ENCODE measurements around the gene TGFB1I1.
"Not testable (repeated sequence)": the region's sequence is repeated elsewhere in the genome, so short reads cannot be mapped to it uniquely, and the experiment has no call there.

The TGFB1I1 gene

GRCh38 chr16:31502981-31503380, 31.0 kb downstream of the TGFB1I1 start:
- Histone ChIP-seq H3K4me2 (ENCODE audit: low read length, poor library complexity, severe bottlenecking) (no peak overlapping the region), H4K91ac (ENCODE audit: low read length) (no peak overlapping the region), H2AFZ (ENCODE audit: low read depth, low read length) (no peak overlapping the region), H2AK5ac (ENCODE audit: low read length, severe bottlenecking) (no peak overlapping the region), H3K4me3 (ENCODE audit: insufficient read depth in 1 of 2, low read depth in 1 of 2, low read length in 2 of 2) (no peak overlapping the region), H3K36me3 (ENCODE audit: control insufficient read depth in 1 of 2, insufficient read depth in 2 of 2, low read depth in 1 of 2, low read length in 2 of 2) (peaks cover 30 to 47% of the 10 kb centered on the region in 2 experiments), H3K14ac (ENCODE audit: low read length in 2 of 2) (no peak overlapping the region), H3K27me3 (ENCODE audit: control insufficient read depth in 1 of 2, insufficient read depth in 1 of 2, low read length in 2 of 2) (no peaks in the 10 kb centered on the region), H2BK15ac (ENCODE audit: low read depth, poor library complexity, severe bottlenecking) (no peak overlapping the region), H3K79me1 (replicated peaks; ENCODE audit: low read length, poor library complexity, severe bottlenecking) (peaks cover 26% of the 10 kb centered on the region), H3K9ac (ENCODE audit: low read length) (no peak overlapping the region), H2BK5ac (ENCODE audit: low read depth, low read length, poor library complexity, severe bottlenecking) (no peak overlapping the region), H3K27ac (ENCODE audit: low read length, poor library complexity, severe bottlenecking) (no peak overlapping the region), H3K9me3 (ENCODE audit: control insufficient read depth, low read length) (no peaks in the 10 kb centered on the region), H2BK120ac (ENCODE audit: low read depth, low read length) (no peak overlapping the region), H3K23ac (ENCODE audit: low read length in 2 of 2) (no peak overlapping the region), H4K8ac (ENCODE audit: low read length) (no peak overlapping the region), H3K4me1 (ENCODE audit: control insufficient read depth, insufficient read depth, low read depth, low read length) (peaks cover 5% of the 10 kb centered on the region), H2BK12ac (ENCODE audit: low read length in 2 of 2) (no peak overlapping the region), H3K4ac (ENCODE audit: low read depth in 1 of 2, low read length in 2 of 2) (no peak overlapping the region), H3K18ac (ENCODE audit: low read depth in 1 of 2, low read length in 2 of 2) (no peak overlapping the region)
- DNase-seq: peak; percentile 56

- not testable (repeated sequence) for H3K14ac ChIP-seq (ENCODE audit: low read length in 2 of 2); DNase-seq; H2BK120ac ChIP-seq (ENCODE audit: low read depth, low read length); H2AFZ ChIP-seq (ENCODE audit: low read depth, low read length); H3K18ac ChIP-seq (ENCODE audit: low read depth in 1 of 2, low read length in 2 of 2); H3K4me3 ChIP-seq (ENCODE audit: insufficient read depth in 1 of 2, low read depth in 1 of 2, low read length in 2 of 2); H4K91ac ChIP-seq (ENCODE audit: low read length); H2BK5ac ChIP-seq (ENCODE audit: low read depth, low read length, poor library complexity, severe bottlenecking); H3K9me3 ChIP-seq (ENCODE audit: control insufficient read depth, low read length); H3K23ac ChIP-seq (ENCODE audit: low read length in 2 of 2); H3K27me3 ChIP-seq (ENCODE audit: control insufficient read depth in 1 of 2, insufficient read depth in 1 of 2, low read length in 2 of 2); H2BK15ac ChIP-seq (ENCODE audit: low read depth, poor library complexity, severe bottlenecking); H3K27ac ChIP-seq (ENCODE audit: low read length, poor library complexity, severe bottlenecking); H3K4ac ChIP-seq (ENCODE audit: low read depth in 1 of 2, low read length in 2 of 2); H3K9ac ChIP-seq (ENCODE audit: low read length); H3K4me1 ChIP-seq (ENCODE audit: control insufficient read depth, insufficient read depth, low read depth, low read length); H2BK12ac ChIP-seq (ENCODE audit: low read length in 2 of 2); H2AK5ac ChIP-seq (ENCODE audit: low read length, severe bottlenecking); H4K8ac ChIP-seq (ENCODE audit: low read length); H3K4me2 ChIP-seq (ENCODE audit: low read length, poor library complexity, severe bottlenecking)
- Histone ChIP-seq H3K79me1 (replicated peaks; ENCODE audit: low read length, poor library complexity, severe bottlenecking) (peaks cover 25% of the 10 kb centered on the region), H3K36me3 (ENCODE audit: control insufficient read depth in 1 of 2, insufficient read depth in 2 of 2, low read depth in 1 of 2, low read length in 2 of 2) (peaks cover 25 to 42% of the 10 kb centered on the region in 2 experiments)
- 93% methylated on average over 6 of the region's 8 CpGs for WGBS
These were observed 31.6 kb downstream of the TGFB1I1 start for GRCh38 chr16:31503555-31503954.

- no peak for DNase-seq
- no peak overlapping the region for H4K8ac ChIP-seq (ENCODE audit: low read length)
- peaks cover 19 to 36% of the 10 kb centered on the region in 2 experiments for H3K36me3 ChIP-seq (ENCODE audit: control insufficient read depth in 1 of 2, insufficient read depth in 2 of 2, low read depth in 1 of 2, low read length in 2 of 2)
- H2BK5ac ChIP-seq (ENCODE audit: low read depth, low read length, poor library complexity, severe bottlenecking): no peak overlapping the region
- no peak overlapping the region for H3K18ac ChIP-seq (ENCODE audit: low read depth in 1 of 2, low read length in 2 of 2)
- no peak overlapping the region for H4K91ac ChIP-seq (ENCODE audit: low read length)
- H2BK15ac ChIP-seq (ENCODE audit: low read depth, poor library complexity, severe bottlenecking): no peak overlapping the region
- H3K4ac ChIP-seq (ENCODE audit: low read depth in 1 of 2, low read length in 2 of 2): no peak overlapping the region
- no peak overlapping the region for H3K4me3 ChIP-seq (ENCODE audit: insufficient read depth in 1 of 2, low read depth in 1 of 2, low read length in 2 of 2)
- H3K14ac ChIP-seq (ENCODE audit: low read length in 2 of 2): no peak overlapping the region
- H3K27ac ChIP-seq (ENCODE audit: low read length, poor library complexity, severe bottlenecking): no peak overlapping the region
- H3K9ac ChIP-seq (ENCODE audit: low read length): no peak overlapping the region
- no peak overlapping the region for H2AFZ ChIP-seq (ENCODE audit: low read depth, low read length)
- no peak overlapping the region for H3K23ac ChIP-seq (ENCODE audit: low read length in 2 of 2)
- WGBS: 96% methylated on average over 8 of the region's 8 CpGs
- no peak overlapping the region for H3K4me2 ChIP-seq (ENCODE audit: low read length, poor library complexity, severe bottlenecking)
- H2BK120ac ChIP-seq (ENCODE audit: low read depth, low read length): no peak overlapping the region
- no peaks in the 10 kb centered on the region for H3K27me3 ChIP-seq (ENCODE audit: control insufficient read depth in 1 of 2, insufficient read depth in 1 of 2, low read length in 2 of 2)
- peaks cover 24% of the 10 kb centered on the region for H3K79me1 ChIP-seq (replicated peaks; ENCODE audit: low read length, poor library complexity, severe bottlenecking)
- no peak overlapping the region for H2BK12ac ChIP-seq (ENCODE audit: low read length in 2 of 2)
- no peaks in the 10 kb centered on the region for H3K9me3 ChIP-seq (ENCODE audit: control insufficient read depth, low read length)
- H3K4me1 ChIP-seq (ENCODE audit: control insufficient read depth, insufficient read depth, low read depth, low read length): peaks cover 5% of the 10 kb centered on the region
- H2AK5ac ChIP-seq (ENCODE audit: low read length, severe bottlenecking): no peak overlapping the region
These were observed 32.2 kb downstream of the TGFB1I1 start for GRCh38 chr16:31504159-31504558.

GRCh38 chr16:31505483-31505882, 33.5 kb downstream of the TGFB1I1 start:
- Histone ChIP-seq H2BK12ac (ENCODE audit: low read length in 2 of 2) (no peak overlapping the region), H2AK5ac (ENCODE audit: low read length, severe bottlenecking) (no peak overlapping the region), H2AFZ (ENCODE audit: low read depth, low read length) (no peak overlapping the region), H3K14ac (ENCODE audit: low read length in 2 of 2) (no peak overlapping the region), H3K27me3 (ENCODE audit: control insufficient read depth in 1 of 2, insufficient read depth in 1 of 2, low read length in 2 of 2) (no peaks in the 10 kb centered on the region), H4K8ac (ENCODE audit: low read length) (no peak overlapping the region), H3K4me2 (ENCODE audit: low read length, poor library complexity, severe bottlenecking) (no peak overlapping the region), H3K9me3 (ENCODE audit: control insufficient read depth, low read length) (no peaks in the 10 kb centered on the region), H2BK15ac (ENCODE audit: low read depth, poor library complexity, severe bottlenecking) (no peak overlapping the region), H2BK120ac (ENCODE audit: low read depth, low read length) (no peak overlapping the region), H3K79me1 (replicated peaks; ENCODE audit: low read length, poor library complexity, severe bottlenecking) (peaks cover 21% of the 10 kb centered on the region), H4K91ac (ENCODE audit: low read length) (no peak overlapping the region), H3K18ac (ENCODE audit: low read depth in 1 of 2, low read length in 2 of 2) (no peak overlapping the region), H3K4ac (ENCODE audit: low read depth in 1 of 2, low read length in 2 of 2) (no peak overlapping the region), H3K4me1 (ENCODE audit: control insufficient read depth, insufficient read depth, low read depth, low read length) (peaks cover 6% of the 10 kb centered on the region), H3K27ac (ENCODE audit: low read length, poor library complexity, severe bottlenecking) (no peak overlapping the region), H3K36me3 (ENCODE audit: control insufficient read depth in 1 of 2, insufficient read depth in 2 of 2, low read depth in 1 of 2, low read length in 2 of 2) (peaks cover 8 to 23% of the 10 kb centered on the region in 2 experiments), H3K4me3 (ENCODE audit: insufficient read depth in 1 of 2, low read depth in 1 of 2, low read length in 2 of 2) (no peak overlapping the region), H3K23ac (ENCODE audit: low read length in 2 of 2) (no peak overlapping the region), H3K9ac (ENCODE audit: low read length) (no peak overlapping the region), H2BK5ac (ENCODE audit: low read depth, low read length, poor library complexity, severe bottlenecking) (no peak overlapping the region)
- DNase-seq: no peak
- 96% methylated on average over 4 of the region's 4 CpGs for WGBS
